Cardiac muscle cell (in vitro differentiated cells and primary cell): ENCODE measurements around the gene DLL1. TPM values are rescaled to one million over a fixed set of nuclear protein-coding genes. Genes with fewer than 3 reads are reported as not detected.
"Not testable (repeated sequence)": the region's sequence is repeated elsewhere in the genome, so short reads cannot be mapped to it uniquely, and the experiment has no call there.

Experiments
- DNase-seq, 2 donors: peaks; one replicate each; pipeline versions ENCODE4 v3.0.0 to v3.0.0-alpha.2; 2010 to 2017; ENCODE audit warnings: low read depth in 1 of 2, low spot score in 1 of 2
- H3K27ac ChIP-seq: fragments of 200-600 bp; sonication (generic); 2 replicates; pipeline ENCODE4 v1.5.1; 2016
- H3K27me3 ChIP-seq: fragments of 200-600 bp; sonication (generic); 2 replicates; pipeline ENCODE4 v1.6.0; 2016; ENCODE audit warnings: control low read depth
- H3K36me3 ChIP-seq: fragments of 200-600 bp; sonication (generic); 2 replicates; pipeline ENCODE4 v1.5.1; 2016; ENCODE audit warnings: control low read depth
- H3K4me1 ChIP-seq: fragments of 200-600 bp; sonication (generic); 2 replicates; pipeline ENCODE4 v1.8.1; 2017; ENCODE audit warnings: low read depth, mild to moderate bottlenecking, mixed run types
- H3K4me3 ChIP-seq: fragments of 200-600 bp; sonication (generic); 2 replicates; pipeline ENCODE4 v1.5.1; 2016; ENCODE audit warnings: mild to moderate bottlenecking
- H3K9me3 ChIP-seq: fragments of 200-600 bp; sonication (generic); 2 replicates; pipeline ENCODE4 v1.5.1; 2017; ENCODE audit warnings: low read depth, mild to moderate bottlenecking, control low read depth
- polyA plus RNA-seq: library from polyadenylated mRNA; unstranded; fragments of >200 nt; fragmentation: Nextera tagmentation; extraction: Ambion mirVana; gene quantifications from 2 replicates; pipeline ENCODE4 v1.2.1, GENCODE V29; 2016
- total RNA-seq: library from RNA; depleted of rRNA; stranded (reverse); fragments of >200 nt; gene quantifications from 2 replicates; pipeline ENCODE4 v1.2.3, GENCODE V29; 2016
- TF ChIP-seq, protein P1 (sequence below): IDR thresholded peaks from 2 replicates; pipeline ENCODE4 v1.5.1; 2012; ENCODE audit warnings: low read depth, mild to moderate bottlenecking, low read length

Gene DLL1
- total and polyA plus RNA-seq, 2 experiments from 2014 or later, result 2.2 to 4.3 TPM

DNA sequence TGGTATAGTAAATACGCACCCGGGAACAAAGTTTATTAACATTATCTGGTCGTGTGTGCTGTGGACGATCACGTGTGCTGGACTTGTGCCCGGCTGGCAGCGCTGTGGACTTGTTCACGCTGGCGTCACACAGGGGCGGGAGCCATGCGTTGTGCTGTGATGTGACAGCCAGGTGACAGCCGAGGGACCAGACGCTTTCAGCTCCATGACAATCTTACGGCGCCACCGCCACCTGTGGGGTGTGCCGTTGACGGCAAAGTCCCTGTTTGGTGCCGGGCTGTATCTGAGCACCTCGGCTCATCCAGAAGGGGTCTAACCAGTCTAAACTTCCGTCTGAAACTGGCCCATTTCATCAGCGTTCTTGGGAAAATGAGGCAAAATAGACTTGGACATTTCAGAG is 25.2 kb downstream of the DLL1 start:
- Histone ChIP-seq H3K27me3 (no peaks in the 10 kb centered on the region), H3K36me3 (no peaks in the 10 kb centered on the region), H3K4me1 (no peaks in the 10 kb centered on the region), H3K27ac (no peak overlapping the region), H3K4me3 (no peak overlapping the region), H3K9me3 (no peaks in the 10 kb centered on the region)
- DNase-seq, result peak in 1 of 2 donors; percentile 44
- TF ChIP-seq, protein P1, sequence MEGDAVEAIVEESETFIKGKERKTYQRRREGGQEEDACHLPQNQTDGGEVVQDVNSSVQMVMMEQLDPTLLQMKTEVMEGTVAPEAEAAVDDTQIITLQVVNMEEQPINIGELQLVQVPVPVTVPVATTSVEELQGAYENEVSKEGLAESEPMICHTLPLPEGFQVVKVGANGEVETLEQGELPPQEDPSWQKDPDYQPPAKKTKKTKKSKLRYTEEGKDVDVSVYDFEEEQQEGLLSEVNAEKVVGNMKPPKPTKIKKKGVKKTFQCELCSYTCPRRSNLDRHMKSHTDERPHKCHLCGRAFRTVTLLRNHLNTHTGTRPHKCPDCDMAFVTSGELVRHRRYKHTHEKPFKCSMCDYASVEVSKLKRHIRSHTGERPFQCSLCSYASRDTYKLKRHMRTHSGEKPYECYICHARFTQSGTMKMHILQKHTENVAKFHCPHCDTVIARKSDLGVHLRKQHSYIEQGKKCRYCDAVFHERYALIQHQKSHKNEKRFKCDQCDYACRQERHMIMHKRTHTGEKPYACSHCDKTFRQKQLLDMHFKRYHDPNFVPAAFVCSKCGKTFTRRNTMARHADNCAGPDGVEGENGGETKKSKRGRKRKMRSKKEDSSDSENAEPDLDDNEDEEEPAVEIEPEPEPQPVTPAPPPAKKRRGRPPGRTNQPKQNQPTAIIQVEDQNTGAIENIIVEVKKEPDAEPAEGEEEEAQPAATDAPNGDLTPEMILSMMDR, result no peak

DNA sequence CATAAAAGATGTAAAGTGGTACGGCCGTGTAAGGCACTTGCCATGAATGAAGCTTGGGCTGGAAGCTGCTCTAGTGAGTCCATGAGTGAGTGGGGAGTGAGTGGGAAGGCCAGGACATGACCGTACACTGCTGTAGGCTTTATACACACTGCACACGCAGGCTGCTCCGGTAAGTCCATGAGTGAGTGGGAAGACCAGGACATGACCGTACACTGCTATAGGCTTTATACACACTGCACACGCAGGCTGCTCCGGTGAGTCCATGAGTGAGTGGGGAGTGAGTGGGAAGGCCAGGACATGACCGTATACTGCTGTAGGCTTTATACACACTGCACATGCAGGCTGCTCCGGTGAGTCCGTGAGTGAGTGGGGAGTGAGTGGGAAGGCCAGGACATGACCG is 26.2 kb downstream of the DLL1 start:
- not testable (repeated sequence) for H3K4me3 ChIP-seq, H3K4me1 ChIP-seq, H3K9me3 ChIP-seq, DNase-seq, H3K27ac ChIP-seq, H3K27me3 ChIP-seq, H3K36me3 ChIP-seq

DNA sequence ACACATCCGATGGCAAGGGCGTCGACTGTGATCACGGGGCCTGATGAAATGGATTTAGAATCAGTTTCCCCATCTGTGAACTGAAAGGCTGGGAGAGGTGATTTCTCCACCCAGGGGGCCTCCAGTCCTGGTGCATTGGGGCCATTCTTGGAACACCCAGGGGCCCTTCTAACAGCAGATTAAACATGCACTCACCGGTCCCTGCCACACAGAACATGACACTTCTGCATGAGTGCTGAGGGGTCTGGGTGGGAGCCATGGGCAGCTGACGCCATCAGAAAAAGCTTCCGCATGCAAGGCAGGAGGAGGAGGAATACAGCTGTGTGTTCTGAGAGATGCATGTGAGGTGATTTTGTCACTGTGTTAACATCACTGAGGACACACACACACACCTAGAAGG is 26.8 kb downstream of the DLL1 start:
- no peaks in the 10 kb centered on the region for H3K4me1 ChIP-seq
- no peak overlapping the region for H3K27ac ChIP-seq
- H3K9me3 ChIP-seq, result no peaks in the 10 kb centered on the region
- H3K4me3 ChIP-seq, result no peak overlapping the region
- TF ChIP-seq, protein P1, result no peak
- DNase-seq, result no peak
- no peaks in the 10 kb centered on the region for H3K36me3 ChIP-seq
- no peaks in the 10 kb centered on the region for H3K27me3 ChIP-seq

DNA sequence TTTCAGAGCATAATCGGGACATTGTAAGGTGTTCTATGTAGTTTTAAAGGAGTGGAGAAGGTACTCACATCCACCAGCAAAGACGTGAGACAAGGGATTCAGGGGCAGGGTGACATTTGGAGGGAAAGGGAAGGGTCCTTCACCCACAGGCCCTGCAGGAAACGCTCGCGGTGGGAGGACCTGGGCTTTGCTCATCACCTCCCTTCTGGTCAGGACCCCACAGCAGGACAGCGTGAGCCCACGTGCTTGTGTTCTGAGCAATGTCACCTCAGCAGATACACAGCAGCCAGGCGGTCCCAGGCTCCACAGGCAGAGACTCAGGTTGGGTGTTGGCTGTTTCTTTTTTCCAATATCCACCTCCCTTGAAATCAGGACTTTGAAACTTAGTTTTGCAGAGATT is 27.5 kb downstream of the DLL1 start:
- Histone ChIP-seq H3K9me3 (no peaks in the 10 kb centered on the region), H3K4me3 (no peak overlapping the region), H3K36me3 (no peaks in the 10 kb centered on the region), H3K27ac (no peak overlapping the region), H3K4me1 (no peaks in the 10 kb centered on the region), H3K27me3 (no peaks in the 10 kb centered on the region)
- no peak for DNase-seq
- TF ChIP-seq, protein P1, result no peak

DNA sequence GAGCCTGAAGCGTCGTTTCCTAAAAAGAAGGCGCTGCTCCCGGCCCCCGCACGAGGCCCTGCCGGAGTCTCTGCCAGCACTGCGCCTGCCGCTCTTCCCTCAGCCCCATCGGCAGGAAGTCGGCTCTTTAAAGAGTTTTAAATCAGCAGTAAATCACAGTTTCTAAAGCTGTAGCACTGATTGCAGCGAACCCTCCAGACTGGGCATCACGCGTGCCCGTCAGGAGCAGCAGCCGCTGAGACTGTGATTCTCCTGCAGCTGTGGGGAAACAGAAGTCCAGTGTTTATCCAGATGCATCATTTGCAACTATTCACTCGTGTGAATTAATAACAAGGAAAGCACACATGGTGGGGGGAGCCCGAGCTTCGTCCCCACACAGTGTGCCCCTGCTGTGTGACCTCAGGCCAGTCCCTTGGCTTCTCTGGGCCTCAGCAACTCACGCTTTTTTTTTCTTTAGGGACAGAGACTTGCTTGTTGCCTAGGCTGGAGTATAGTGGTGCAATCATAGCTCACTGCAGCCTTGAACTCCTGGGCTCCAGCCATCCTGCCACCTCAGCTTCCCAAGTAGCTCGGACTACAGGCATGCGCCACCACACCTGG is 28.3 kb downstream of the DLL1 start:
- H3K4me1 ChIP-seq, result no peaks in the 10 kb centered on the region
- no peaks in the 10 kb centered on the region for H3K27me3 ChIP-seq
- TF ChIP-seq, protein P1, result no peak
- H3K4me3 ChIP-seq, result no peak overlapping the region
- no peak overlapping the region for H3K27ac ChIP-seq
- DNase-seq, result no peak
- H3K36me3 ChIP-seq, result no peaks in the 10 kb centered on the region
- no peaks in the 10 kb centered on the region for H3K9me3 ChIP-seq

DNA sequence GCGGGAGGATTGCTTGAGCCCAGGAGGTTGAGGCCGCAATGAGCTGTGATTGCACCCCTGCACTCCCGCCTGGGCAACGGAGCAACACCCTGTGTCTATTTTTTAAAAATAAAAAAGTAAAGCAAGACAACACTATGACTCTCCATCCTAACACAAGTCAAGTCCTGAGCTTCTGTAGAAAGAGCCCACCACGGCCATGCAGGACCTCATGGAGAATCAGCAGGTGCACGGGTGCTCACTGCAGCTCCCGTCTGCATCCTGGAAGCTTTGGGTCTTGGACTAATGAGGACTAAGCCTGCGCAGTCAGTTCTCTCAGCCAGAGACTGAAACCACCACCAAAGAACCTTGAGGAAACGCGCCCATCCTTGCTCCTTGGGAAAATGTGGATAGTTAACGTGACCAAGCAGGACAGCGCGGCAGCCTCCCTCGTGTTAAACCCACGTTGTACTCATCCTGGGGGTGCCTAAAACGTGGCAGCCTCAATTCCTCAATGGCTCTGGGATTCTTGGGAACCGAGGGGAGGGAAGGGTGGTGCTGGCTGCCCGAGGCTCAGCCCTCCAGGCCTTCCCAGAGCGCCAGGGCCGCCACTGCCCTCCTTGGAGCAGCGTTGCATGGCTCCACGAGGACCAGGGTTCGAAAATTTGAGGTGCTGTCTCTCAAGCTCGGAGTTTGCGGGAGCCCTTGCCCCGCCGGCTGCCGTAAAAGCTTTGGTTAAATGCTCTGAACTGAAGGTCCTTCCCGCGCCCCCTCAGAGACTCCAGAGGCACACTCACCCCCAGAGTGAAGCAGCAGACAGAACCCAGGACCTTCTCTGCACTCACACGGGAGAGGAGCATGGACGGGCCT is 29.0 kb downstream of the DLL1 start:
- no peaks in the 10 kb centered on the region for H3K27me3 ChIP-seq
- no peaks in the 10 kb centered on the region for H3K4me1 ChIP-seq
- no peak overlapping the region for H3K27ac ChIP-seq
- no peaks in the 10 kb centered on the region for H3K36me3 ChIP-seq
- DNase-seq, result no peak
- no peak overlapping the region for H3K4me3 ChIP-seq
- TF ChIP-seq, protein P1, result no peak
- H3K9me3 ChIP-seq, result no peaks in the 10 kb centered on the region
